DOHH2 (cell line): ENCODE data around the gene LMO7.

ENCODE experiments used
- H3F3A ChIP-seq: fragments of 200-600 bp; sonication (generic), shearing (Covaris generic); 2 replicates; pipeline ENCODE4 v1.6.0; 2016; ENCODE audit warnings: antibody characterized with exemption, mild to moderate bottlenecking; ENCODE audit not compliant: control insufficient read depth, insufficient read depth
- H3K27ac ChIP-seq: fragments of 200-600 bp; sonication (generic); 2 replicates; pipeline ENCODE4 v1.5.1; 2014; ENCODE audit warnings: low read depth, mild to moderate bottlenecking, low read length, moderate library complexity
- H3K27me3 ChIP-seq: fragments of 200-600 bp; sonication (generic); 2 replicates; pipeline ENCODE4 v1.6.1; 2014; ENCODE audit warnings: mild to moderate bottlenecking, low read length, mixed read lengths; ENCODE audit not compliant: control insufficient read depth
- H3K36me3 ChIP-seq: fragments of 200-600 bp; sonication (generic); 2 replicates; pipeline ENCODE4 v1.6.1; 2014; ENCODE audit warnings: mild to moderate bottlenecking, low read length, moderate library complexity, mixed read lengths; ENCODE audit not compliant: control insufficient read depth
- H3K4me1 ChIP-seq: fragments of 200-600 bp; sonication (generic); 2 replicates; pipeline ENCODE4 v1.6.1; 2014; ENCODE audit warnings: mild to moderate bottlenecking, low read length, mixed read lengths; ENCODE audit not compliant: control insufficient read depth
- H3K4me2 ChIP-seq: fragments of 200-600 bp; sonication (generic); 2 replicates; pipeline ENCODE4 v1.6.0; 2014; ENCODE audit warnings: mild to moderate bottlenecking, low read length, moderate library complexity
- H3K4me3 ChIP-seq: fragments of 200-600 bp; sonication (generic); 2 replicates; pipeline ENCODE4 v1.5.1; 2014; ENCODE audit warnings: mild to moderate bottlenecking, low read length, mixed read lengths
- H3K79me2 ChIP-seq: fragments of 200-600 bp; sonication (generic); 2 replicates; pipeline ENCODE4 v1.6.1; 2014; ENCODE audit warnings: mild to moderate bottlenecking, low read length, mixed read lengths; ENCODE audit not compliant: control insufficient read depth
- H3K9me2 ChIP-seq: fragments of 200-600 bp; sonication (generic); replicated peaks from 2 replicates; pipeline ENCODE4 v1.6.1; 2014; ENCODE audit warnings: mild to moderate bottlenecking, low read length, mixed read lengths; ENCODE audit not compliant: control insufficient read depth
- H3K9me3 ChIP-seq: fragments of 200-600 bp; sonication (generic); 2 replicates; pipeline ENCODE4 v1.6.1; 2014; ENCODE audit warnings: antibody characterized with exemption, low read length, mixed read lengths; ENCODE audit not compliant: control insufficient read depth, insufficient read depth
- H4K20me1 ChIP-seq: fragments of 200-600 bp; sonication (generic); 2 replicates; pipeline ENCODE4 v1.6.0; 2014; ENCODE audit warnings: low read depth, mild to moderate bottlenecking, antibody characterized with exemption, low read length, moderate library complexity; ENCODE audit not compliant: control insufficient read depth, insufficient read depth
- EZH2phosphoT487 ChIP-seq: fragments of 200-600 bp; sonication (generic); IDR thresholded peaks from 2 replicates; pipeline ENCODE4 v1.6.1; 2017; ENCODE audit warnings: borderline replicate concordance, mild to moderate bottlenecking, antibody characterized with exemption, low read length, moderate library complexity, mixed read lengths
- TF ChIP-seq, protein P1 (sequence below): fragments of 200-600 bp; sonication (generic); IDR thresholded peaks from one replicate; pipeline ENCODE4 v1.5.1; 2014; ENCODE audit warnings: antibody characterized with exemption, mild to moderate bottlenecking, low read depth, low read length; ENCODE audit not compliant: poor library complexity, severe bottlenecking

Gene LMO7

DNA sequence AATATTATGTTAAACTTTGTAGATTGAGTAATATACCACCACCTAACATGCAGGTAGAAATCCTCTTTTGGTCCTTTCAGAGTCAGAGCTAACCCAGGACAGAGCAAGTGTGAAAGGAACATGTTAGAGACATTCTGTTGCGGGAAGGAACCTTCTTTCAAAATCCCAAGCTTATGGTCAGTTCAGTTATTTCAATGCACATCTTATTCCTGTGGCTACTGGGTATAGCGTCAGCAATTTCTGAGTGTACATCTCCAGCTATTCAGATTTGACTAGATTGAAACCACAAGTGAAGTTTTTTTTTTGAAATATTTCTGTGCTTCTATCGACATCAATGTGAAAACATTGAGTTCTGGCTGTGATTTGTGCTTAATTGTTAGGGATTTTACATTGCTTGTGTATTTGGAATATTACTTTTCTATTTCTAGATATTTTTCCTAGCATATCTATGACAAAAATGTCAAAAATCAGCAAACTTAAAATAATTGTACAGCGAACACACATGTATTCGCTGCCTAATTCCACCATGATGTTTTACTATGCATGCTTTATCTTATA lies 165.3 kb downstream of the LMO7 start:
- no peak overlapping the region for H3K4me3 ChIP-seq
- TF ChIP-seq, protein P1, sequence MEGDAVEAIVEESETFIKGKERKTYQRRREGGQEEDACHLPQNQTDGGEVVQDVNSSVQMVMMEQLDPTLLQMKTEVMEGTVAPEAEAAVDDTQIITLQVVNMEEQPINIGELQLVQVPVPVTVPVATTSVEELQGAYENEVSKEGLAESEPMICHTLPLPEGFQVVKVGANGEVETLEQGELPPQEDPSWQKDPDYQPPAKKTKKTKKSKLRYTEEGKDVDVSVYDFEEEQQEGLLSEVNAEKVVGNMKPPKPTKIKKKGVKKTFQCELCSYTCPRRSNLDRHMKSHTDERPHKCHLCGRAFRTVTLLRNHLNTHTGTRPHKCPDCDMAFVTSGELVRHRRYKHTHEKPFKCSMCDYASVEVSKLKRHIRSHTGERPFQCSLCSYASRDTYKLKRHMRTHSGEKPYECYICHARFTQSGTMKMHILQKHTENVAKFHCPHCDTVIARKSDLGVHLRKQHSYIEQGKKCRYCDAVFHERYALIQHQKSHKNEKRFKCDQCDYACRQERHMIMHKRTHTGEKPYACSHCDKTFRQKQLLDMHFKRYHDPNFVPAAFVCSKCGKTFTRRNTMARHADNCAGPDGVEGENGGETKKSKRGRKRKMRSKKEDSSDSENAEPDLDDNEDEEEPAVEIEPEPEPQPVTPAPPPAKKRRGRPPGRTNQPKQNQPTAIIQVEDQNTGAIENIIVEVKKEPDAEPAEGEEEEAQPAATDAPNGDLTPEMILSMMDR, result no peak
- TF ChIP-seq EZH2phosphoT487, result no peak
- H3K9me2 ChIP-seq, result no peaks in the 10 kb centered on the region
- H3K27me3 ChIP-seq, result no peaks in the 10 kb centered on the region
- H3K9me3 ChIP-seq, result no peaks in the 10 kb centered on the region
- no peak overlapping the region for H3K27ac ChIP-seq
- no peaks in the 10 kb centered on the region for H4K20me1 ChIP-seq
- H3K4me2 ChIP-seq, result no peak overlapping the region
- H3K36me3 ChIP-seq, result no peaks in the 10 kb centered on the region
- H3K79me2 ChIP-seq, result no peaks in the 10 kb centered on the region
- no peaks in the 10 kb centered on the region for H3F3A ChIP-seq
- peaks cover 4% of the 10 kb centered on the region; the same call in 1 of the 2 replicates for H3K4me1 ChIP-seq

DNA sequence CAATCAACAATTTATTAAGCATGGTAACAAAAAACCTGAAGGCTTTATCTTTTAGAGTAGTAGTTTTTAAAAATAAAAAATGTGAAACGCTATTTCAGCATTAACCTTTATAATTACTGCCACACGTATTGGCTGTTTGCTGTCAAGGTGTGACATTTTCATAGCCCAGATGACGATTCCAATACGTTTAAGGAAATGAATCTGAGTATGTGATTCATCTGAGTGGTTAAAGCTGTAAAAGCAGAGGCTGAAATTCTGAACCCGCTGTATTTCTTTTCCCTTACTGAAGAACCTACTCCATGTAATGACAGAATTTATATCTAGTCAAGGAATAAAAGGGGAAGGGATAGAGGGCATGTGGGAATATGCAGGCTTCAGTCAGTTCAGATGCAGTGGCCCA lies 166.0 kb downstream of the LMO7 start:
- no peak overlapping the region for H3K4me2 ChIP-seq
- H3K27me3 ChIP-seq, result no peaks in the 10 kb centered on the region
- no peak overlapping the region for H3K27ac ChIP-seq
- no peaks in the 10 kb centered on the region for H3K36me3 ChIP-seq
- no peaks in the 10 kb centered on the region for H3K79me2 ChIP-seq
- H3K9me2 ChIP-seq, result no peaks in the 10 kb centered on the region
- no peak for TF ChIP-seq EZH2phosphoT487
- TF ChIP-seq, protein P1, result no peak
- H3K4me3 ChIP-seq, result no peak overlapping the region
- H3K4me1 ChIP-seq, result peaks cover 4% of the 10 kb centered on the region; the same call in 1 of the 2 replicates
- no peaks in the 10 kb centered on the region for H3K9me3 ChIP-seq
- H3F3A ChIP-seq, result no peaks in the 10 kb centered on the region
- no peaks in the 10 kb centered on the region for H4K20me1 ChIP-seq

- Histone ChIP-seq H3F3A (no peaks in the 10 kb centered on the region), H3K4me3 (no peak overlapping the region), H3K4me2 (no peak overlapping the region), H3K9me2 (no peaks in the 10 kb centered on the region), H3K9me3 (no peaks in the 10 kb centered on the region), H4K20me1 (no peaks in the 10 kb centered on the region), H3K27me3 (no peaks in the 10 kb centered on the region), H3K79me2 (no peaks in the 10 kb centered on the region), H3K27ac (no peak overlapping the region), H3K4me1 (peaks cover 4% of the 10 kb centered on the region; the same call in 1 of the 2 replicates), H3K36me3 (no peaks in the 10 kb centered on the region)
- no peak for TF ChIP-seq EZH2phosphoT487
- TF ChIP-seq, protein P1, result no peak
Observed at GRCh38 chr13:75803164-75803611, 167.1 kb downstream of the LMO7 start.
